ENCODE data around the gene FATE1. TPM values are rescaled to one million over a fixed set of nuclear protein-coding genes. Genes with fewer than 3 reads are reported as not detected.
"Not testable (repeated sequence)": the region's sequence is repeated elsewhere in the genome, so short reads cannot be mapped to it uniquely, and the experiment has no call there.

Gene FATE1, protein sequence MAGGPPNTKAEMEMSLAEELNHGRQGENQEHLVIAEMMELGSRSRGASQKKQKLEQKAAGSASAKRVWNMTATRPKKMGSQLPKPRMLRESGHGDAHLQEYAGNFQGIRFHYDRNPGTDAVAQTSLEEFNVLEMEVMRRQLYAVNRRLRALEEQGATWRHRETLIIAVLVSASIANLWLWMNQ
- total RNA-seq (2014; rRNA removed; shearing (Covaris generic)): 0.49 and 1.7 TPM in 2 replicates

DNA sequence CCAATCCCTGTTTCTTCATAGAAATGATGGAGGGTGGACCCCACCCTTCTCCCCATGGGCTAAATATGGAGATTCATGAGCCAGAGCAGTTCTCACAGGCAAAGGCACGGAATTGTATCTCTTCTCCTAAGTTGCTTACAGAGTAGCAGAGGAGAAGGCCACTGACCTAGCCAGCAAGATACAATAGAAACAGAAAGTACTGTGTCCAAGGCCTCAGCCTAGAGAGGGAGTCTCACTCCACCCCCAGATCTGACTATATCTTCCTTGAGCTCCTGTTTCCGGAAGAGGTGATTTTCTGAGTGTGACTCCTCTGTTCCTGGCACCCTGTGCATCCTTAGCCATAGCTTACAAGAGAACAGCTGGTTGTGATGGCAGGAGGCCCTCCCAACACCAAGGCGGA, at the start of gene FATE1:
TSS of gene FATE1 (plus strand) at position 284 of the 400 bp plus-strand sequence. CDS start at position 369, 85 bp downstream.
- DNase-seq (ENCODE audit: low read depth): peak; percentile 9

DNA sequence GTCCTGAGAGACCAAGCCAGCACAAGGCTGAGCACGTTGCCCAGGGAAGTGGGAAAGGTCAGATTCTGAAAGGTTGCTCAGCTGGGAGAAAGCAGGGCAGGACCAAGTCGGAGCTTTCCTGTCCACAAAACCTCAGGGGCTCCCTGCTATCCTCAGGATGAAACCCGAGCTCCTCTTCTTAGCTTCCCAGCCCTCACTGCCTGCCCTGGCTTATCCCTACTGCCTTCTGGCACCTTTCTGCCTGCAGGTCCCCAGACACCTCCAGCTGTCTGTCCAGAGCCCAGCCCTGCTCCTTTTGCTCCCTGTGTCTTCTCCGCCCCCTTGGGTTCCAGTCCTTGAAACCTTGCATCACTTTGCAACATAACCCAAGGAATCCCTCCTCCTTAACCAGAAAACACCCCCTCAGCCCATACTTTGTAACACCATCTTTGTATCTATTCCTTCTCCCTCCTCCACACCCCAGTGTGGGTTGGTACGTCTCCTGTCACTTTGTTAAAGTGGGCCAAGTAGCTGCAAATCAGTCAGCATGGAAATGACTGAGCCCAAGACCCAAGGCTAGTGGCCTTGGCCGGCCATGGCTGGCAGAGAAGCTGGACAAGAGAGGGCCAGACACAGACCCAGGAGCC, 40.6 kb upstream of the FATE1 start:
- no peak for DNase-seq (ENCODE audit: low read depth)

DNA sequence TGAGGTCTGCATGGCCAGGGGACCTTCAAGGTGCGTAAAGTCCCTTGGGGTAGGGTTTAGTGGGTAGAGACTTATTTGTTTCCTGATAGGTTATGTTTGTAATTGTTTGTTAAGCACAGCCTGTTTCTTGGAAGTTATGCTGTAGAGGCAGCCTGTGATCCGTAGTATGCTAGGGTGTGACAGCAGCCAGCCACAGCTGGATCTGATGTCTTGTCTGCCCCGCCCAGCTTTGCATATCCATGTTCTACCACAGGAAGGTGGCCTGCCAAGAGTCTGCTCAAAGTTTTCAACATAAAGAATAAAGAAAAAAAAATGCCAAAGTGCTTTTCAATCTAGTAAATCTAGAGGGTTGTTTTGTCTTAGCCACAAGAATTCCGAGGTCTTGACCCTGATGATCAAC, 39.6 kb upstream of the FATE1 start:
- DNase-seq (ENCODE audit: low read depth): no peak

DNA sequence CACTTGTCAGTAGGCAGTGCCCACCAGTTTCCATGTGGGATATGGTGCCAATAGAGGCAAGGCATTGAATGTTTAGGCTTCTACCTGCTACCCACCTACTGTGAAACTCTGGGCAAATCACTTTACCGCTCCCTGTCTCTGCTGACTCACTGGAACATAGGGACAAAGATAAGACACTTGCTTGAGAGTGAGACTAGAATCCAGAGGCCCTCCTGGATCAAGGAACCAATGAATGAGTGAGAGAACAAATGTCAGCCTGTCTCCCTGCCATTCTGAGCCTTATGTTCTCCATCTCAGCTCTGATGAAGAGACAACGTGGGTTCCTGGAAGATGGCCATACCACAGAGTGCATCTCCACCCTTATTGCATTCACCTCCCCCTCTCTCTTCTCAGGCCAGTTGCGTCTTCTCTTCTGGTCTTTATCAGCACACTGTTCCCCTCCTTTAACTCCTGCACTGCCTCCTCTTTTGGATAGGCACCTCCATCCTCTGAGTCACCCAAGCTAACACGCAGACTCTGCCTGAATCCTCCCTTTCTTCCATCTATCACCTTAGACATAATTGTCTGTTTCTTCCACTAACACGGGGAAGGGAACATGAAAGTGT, 35.9 kb upstream of the FATE1 start:
- DNase-seq (ENCODE audit: low read depth): no peak

DNA sequence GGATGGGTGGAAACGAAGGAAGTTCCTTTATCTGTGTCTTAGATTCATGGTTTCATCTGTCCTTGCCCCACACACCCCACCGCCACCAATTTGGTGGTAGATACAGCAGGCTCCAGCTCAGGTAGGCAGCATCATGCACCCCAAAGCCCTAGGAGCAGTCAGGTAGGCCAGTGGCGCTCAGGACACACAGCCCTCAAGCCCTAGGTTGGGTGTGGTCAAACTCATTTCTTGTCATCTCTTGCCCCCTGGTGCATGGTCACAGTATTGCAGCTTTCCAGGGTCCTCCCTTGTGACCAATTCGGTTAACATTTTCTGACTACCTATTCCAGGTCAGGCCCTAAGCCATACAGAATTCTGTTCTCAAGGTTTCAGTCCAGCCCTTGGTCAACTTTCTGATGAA, 35.0 kb upstream of the FATE1 start:
- DNase-seq (ENCODE audit: low read depth): peak; percentile 54

DNA sequence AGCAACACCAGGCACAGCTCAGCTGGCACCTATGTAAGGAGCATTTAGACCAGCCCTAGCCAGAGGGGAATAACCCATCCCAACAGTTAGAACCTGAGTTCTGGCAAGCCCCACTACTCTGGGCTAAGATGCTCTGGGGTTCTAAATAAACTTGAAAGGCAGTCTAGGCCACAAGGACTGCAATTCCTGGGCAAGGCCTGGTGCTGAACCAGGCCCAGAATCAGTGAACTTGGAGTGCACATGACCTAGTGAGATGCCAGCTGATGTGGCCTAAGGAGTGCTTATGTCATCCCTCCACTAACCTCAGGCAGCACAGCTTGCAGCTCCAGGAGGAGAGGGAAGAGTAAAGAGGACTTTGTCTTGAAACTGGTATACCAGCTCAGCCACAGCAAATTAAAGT, 28.2 kb upstream of the FATE1 start:
- DNase-seq (ENCODE audit: low read depth): no peak

DNA sequence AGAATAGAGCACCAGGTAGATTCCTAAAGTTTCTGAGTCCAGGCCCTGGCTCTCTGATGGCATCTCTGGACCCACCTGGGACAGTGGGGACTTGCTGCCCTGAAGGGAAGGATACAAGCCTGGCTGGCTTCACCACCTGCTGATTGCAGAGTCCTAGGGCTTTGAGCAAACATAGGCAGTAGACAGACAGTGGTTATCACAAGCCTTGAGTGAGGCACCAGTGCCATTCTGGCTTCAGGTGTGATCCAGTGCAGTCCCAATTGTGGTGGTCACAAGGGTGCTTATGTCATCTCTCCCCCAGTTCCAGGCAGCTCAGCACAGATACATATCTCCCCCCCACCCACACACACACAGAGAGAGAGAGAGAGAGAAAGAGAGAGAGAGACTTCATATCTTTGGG, 27.1 kb upstream of the FATE1 start:
- DNase-seq (ENCODE audit: low read depth): no peak

DNA sequence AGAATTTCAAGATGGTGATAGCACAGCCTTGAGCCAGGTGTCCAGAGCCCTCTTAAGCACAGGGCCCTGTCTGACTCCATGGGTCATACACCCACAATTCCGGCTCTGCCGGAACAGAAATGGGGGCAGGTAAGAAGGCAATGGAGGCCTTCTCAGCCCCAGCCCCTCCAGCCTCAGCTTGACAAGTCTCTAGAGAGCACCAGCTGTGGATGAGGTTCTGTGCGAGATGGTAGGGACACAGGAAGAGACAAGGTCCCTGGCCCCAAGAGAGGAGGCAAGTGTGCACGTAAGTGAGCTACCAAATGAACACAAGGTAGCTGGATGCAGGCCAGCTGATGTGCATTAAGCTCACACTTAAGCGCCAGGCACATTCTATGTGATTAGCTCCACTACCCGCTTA, 23.0 kb upstream of the FATE1 start:
- no peak for DNase-seq (ENCODE audit: low read depth)

DNA sequence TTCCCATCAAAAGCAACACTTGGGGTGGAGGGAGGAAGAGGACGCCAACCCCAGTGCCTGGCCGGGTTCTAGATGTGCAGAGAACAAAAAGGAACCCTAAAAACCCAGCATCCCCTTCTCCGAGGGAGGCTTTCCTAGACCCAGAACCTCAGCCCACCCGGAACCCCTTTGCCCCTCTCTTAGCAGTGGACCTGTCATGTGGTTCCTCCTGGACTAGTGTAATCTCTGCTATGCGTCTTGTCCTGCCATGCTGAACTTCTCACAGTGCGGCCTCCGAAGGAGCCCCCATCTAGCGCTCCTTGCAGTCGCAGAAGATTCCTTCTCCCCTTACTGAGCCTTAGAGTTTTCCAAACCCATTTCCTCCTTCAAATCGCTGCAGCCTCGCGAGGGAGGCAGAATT, 21.7 kb upstream of the FATE1 start:
- no peak for DNase-seq (ENCODE audit: low read depth)

DNA sequence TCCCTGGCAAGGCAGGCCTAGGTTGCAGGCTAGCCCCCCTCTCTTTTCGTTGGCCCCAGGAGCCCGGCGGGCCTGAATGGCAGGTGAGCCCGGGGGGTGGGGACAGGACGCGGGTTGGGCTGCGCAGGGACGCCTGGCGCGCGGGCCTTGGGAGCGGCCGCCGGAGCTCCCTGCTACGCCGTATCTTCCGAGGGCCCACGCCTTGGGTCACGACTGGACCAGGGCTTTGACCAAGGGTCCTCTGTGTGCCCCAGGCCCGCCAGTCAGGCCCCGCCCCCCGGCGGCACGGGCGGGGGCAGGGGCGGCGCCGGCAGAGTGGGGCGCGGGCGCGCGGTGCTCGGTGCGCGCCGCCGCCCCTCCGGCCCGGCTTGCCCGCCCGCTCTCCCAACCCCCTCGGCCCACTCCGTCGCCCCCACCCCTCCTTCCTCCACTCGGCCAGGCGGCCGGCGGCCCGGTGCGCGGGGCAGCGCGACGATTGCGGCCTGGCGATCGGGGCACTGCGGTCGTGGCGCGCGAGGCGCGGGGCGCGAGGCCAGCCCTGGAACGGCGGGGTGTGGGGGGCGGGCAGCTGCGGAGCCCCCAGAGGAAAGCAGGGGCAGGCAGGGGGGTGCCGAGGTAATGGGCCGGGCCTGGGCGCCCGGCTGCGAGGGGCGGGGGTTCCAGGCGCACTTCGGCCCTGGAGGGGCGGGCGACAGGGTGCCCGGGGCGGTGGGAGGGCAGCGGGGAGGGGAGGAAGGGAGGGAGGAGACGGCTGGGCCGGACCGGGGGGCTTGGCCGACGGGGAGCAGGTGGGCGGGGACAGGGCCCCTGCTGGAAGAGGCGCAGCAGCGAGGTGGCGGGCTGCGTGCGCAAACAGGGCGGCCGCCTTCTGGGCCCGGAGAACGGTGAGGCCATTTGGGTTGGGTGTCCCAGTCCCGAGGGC, 20.9 kb upstream of the FATE1 start, which contains the start of gene PRRG3:
TSS of gene PRRG3 (plus strand) at position 798 of the 922 bp plus-strand sequence. CDS start 3,357 bp downstream, outside the sequence.
- DNase-seq (ENCODE audit: low read depth): no peak

DNA sequence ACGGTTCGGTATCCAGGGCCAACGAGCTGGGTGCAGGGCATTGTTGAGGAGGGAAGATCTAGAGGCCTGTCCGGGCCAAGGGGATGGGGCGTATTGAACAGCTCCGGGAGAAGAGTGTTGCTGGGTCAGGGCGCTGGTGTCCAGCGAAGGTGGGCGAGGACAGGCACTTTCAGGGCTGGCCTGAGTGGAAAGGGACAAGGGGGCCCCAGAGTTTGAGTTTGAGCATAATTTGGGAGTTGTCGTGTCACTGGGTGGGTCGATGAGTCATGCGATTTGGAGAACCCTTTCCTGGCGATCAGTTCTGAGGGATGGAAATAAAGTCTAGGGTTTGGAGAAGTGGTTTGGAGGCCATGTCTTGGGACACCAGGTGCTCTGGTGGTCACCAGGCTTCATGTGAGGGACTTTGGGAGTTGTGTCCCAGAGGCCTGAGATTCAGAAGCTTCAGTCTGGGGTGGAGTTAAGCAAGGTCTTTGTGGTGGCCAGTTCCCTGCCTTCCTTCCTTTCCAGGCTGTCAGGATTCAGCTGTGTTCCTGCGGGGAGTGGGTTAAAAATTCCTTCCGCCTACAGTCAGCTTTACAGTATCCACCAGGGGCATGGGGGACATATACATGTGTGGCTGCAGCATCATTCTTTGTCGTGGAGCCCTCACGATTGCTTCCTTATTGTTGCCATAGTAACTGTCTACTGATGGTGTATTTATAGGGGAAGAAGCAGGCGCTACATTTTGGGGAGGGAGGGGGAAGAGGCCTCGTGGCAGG, 20.1 kb upstream of the FATE1 start:
- no peak for DNase-seq (ENCODE audit: low read depth)

DNA sequence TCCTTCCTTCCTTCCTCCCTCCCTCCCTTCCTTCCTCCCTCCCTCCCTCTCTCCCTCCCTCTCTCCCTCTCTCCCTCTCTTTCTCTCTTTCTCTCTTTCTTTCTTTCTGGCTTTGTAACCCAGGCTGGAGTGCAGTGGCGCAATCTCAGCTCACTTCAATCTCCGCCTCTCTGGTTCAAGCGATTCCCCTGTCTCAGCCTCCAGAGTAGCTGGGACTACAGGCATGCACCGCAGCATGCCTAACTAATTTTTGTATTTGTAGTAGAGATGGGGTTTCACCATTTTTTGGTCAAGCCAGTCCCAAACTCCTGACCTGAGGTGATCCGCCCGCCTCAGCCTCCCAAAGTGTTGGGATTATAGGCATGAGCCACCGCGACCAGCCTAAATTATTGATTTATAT, 18.8 kb upstream of the FATE1 start:
- DNase-seq (ENCODE audit: low read depth): not testable (repeated sequence)

DNA sequence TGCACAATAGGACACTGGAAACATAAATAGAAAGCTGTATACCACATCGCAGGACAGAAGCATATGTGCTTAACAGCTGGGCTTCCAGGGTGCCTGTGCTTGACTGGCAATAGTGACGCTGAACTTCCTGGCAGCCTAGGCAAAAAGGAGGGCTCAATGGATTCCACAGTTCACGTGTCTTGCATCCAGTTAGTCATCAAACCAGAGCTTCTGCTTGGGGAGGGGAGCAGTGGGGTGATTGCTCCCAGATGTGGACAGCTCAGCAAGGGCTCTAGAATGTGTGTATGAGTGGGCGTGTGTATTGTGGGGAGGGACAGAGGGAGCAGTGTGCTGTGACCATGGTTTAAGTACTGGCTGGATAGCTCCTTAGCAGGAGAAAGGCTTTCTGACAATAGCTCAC, 18.3 kb upstream of the FATE1 start:
- peak; percentile 37 for DNase-seq (ENCODE audit: low read depth)

DNA sequence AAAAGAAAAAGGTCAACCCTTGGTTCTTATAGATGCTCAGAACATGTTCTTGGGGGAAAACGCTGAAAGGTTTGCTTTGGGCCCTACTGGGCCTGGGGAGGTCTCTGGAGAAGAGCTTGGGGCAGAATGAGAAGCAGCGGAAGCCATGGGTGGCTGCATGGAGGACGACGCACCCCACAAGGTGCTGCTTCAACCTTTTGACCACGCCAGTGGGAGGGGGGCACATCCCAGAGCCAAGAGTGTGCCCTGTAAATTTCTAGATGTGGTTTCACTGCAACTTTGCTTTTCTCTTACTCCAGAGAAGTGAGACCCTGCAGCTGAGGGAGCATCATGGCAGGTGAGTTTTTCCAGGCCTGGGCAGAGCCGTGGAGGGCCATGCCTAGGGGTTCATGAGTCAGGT, 17.4 kb upstream of the FATE1 start:
- DNase-seq (ENCODE audit: low read depth): no peak

DNA sequence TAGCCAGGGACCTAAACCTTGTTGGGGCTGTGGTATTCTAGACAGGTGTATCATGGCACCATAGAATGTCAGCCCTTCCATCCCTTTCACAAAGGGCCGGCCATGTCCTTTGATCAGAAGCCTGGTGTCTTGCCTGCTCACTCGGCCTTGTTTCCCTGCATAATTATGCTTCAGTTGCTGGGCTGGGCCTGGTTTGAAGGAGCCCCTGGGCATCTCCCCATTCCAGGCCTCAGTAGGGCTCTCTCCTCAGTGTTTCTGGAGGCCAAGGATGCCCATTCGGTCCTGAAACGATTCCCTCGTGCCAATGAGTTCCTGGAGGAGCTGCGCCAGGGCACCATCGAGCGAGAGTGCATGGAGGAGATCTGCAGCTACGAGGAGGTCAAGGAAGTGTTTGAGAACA, 16.1 kb upstream of the FATE1 start:
- no peak for DNase-seq (ENCODE audit: low read depth)

DNA sequence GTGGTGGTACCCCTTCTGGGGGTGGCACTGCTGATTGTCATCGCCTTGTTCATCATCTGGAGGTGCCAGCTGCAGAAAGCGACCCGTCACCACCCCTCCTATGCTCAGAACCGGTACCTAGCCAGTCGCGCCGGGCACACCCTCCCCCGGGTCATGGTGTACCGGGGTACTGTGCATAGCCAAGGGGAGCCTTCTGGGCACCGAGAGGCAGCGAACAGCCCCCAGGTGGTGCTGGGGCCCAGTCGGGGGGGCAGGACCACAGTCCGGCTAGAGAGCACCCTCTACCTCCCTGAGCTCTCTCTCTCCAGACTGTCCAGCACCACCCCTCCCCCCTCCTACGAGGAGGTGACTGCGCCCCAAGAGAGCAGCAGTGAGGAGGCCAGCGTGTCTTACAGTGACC, 15.3 kb upstream of the FATE1 start:
- DNase-seq (ENCODE audit: low read depth): no peak

DNA sequence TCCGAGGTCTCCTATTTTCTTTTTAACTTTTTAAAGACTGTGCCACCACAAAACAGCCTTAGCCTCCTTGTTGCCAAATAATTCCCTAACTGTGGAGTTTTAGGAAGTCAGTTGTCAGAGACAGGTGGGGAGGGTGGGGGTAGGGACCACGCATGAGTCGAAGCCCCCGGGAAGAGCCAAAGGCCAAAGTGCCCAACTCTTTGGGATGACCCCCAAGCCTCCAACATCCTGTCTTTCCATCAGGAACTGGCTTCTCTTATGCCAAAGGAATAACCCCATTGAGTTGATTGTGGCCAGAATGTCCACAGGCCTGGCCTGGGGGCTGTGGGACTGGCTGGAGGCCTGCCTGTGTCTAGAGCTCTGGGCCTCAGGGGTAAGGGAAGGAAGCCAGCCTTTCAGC, 14.8 kb upstream of the FATE1 start:
- no peak for DNase-seq (ENCODE audit: low read depth)

DNA sequence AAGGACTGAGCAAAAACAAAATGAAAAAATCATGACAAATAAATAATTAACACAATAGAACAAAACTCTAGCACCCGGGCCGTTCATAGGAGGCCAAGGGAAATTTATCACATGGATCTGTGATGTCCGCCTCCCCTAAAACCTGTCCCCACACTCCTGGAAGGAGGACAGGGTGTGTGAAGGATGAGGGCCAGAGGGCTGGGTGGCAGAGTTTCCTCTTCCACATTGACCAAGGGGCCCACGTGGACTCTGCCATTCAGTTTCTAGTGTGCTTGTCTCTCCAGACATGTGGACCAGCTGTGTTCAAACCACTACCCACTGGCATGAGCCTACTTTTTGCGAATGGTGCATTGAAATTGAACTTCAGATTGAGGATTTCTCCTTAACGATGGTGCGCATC, 14.3 kb upstream of the FATE1 start:
- no peak for DNase-seq (ENCODE audit: low read depth)

DNA sequence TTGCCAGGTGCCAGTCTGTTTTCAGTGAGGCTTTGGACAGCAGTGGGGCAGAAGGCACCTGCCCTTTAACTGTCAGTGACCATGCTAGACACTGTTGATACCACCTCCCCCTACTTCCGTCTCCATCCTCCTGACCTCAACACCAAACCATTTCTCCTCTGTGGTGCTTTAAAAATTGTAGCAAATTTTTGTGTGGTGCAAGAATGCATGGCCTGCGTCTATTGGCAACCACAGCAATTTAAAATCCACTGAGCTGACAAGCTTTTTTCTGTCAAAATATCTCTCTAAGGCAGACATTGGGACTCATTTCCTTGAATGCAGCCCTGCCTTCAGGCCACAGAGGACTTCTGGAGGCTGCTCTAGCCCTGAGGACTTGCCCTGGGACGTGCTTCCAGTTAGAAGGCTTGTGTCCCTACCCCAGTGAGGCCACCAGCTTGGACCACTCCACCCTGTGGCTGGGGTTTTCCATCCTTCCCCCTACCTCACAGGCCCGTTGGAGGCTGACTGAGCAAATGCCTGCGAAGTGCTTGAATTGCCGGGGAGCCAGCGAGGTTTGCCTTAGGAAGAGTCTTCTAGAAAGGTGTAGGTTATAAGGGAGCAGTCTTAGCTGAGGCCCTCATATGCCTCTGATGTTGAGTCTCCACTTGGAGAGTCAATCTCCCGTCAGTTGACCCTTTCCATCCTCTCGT, 13.7 kb upstream of the FATE1 start:
- no peak for DNase-seq (ENCODE audit: low read depth)

DNA sequence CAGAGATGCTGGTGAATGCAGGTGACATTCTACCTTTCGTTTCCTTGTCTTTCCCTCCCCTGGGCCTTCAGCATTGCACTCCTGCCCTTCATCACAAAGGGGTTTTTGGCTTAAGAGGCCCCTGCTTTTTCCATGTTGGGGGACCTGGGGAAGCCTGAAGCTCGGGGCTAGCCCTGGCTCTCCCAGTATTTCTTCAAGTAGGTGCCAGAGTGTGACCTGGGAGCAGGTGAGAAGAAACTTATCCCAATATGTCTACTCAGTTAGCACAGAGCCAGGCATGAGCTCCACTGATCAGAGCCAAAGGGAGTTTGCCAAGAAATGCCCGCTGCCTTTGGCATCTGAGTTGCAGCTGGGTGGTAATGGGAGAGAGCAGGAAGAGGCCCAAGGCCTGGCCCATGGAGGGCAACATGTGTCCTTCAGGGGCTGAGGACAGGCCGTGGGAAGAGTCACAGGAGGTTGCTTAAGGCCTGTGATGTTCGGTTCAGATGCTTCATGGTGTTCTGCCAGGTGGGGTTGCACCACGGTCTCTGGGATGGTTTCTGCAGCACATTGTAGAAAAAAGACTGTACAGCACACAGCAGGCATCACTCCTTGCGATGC, 13.0 kb upstream of the FATE1 start:
- DNase-seq (ENCODE audit: low read depth): no peak

DNA sequence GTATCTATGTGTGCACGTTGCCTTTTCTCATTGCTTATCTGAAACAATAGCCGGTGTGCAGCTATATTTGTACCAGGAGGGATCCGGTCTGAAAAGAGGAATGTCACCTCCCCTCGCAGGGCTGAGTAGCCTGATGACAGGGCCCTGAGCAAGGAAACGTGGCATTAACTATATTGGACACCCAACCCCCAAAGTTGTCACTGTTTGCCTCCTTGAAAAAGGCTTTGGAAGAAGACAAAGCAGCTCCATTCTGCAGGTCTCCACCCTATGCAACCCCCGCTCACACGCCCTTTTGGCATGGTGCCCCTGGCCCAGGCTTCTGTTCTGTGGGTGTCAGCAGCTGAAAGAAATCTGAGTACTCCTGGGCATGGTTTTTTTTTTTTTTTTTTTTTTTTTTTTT, 12.3 kb upstream of the FATE1 start:
- DNase-seq (ENCODE audit: low read depth): no peak

All from M059J (cell line).